HepG2 (cell line): ENCODE results near the gene UROD. TPM values are rescaled to one million over a fixed set of nuclear protein-coding genes. Genes with fewer than 3 reads are reported as not detected.

Experiments used
- BHLHE40 ChIP-seq: IDR thresholded peaks from 2 replicates; pipeline ENCODE4 v1.6.1; 2011; ENCODE audit warnings: low read length, improper control_type of control experiment
- CHCHD3 ChIP-seq: sonication (generic); formaldehyde crosslinking; IDR thresholded peaks from 2 replicates; pipeline ENCODE4 v1.8.0; 2022; ENCODE audit warnings: mild to moderate bottlenecking, missing genetic modification reagents, moderate library complexity
- EZH2 ChIP-seq: conservative IDR thresholded peaks from 2 replicates; pipeline ENCODE4 v1.6.1; 2012; ENCODE audit warnings: mild to moderate bottlenecking, low read depth, low read length, moderate library complexity
- GABPB1 ChIP-seq: IDR thresholded peaks from 2 replicates; pipeline ENCODE4 v1.6.1; 2016; ENCODE audit warnings: mild to moderate bottlenecking, missing genetic modification reagents, moderate library complexity, missing compliant biosample characterization
- HNF4A ChIP-seq: sonication (generic); formaldehyde crosslinking; IDR thresholded peaks from 2 replicates; pipeline ENCODE4 v1.4.0; 2020; ENCODE audit warnings: missing genetic modification reagents
- KAT8 ChIP-seq: IDR thresholded peaks from 2 replicates; pipeline ENCODE4 v1.6.1; 2016; ENCODE audit warnings: missing genetic modification reagents, missing compliant biosample characterization
- NFIC ChIP-seq: IDR thresholded peaks from 2 replicates; pipeline ENCODE4 v1.6.1; 2012; ENCODE audit warnings: mild to moderate bottlenecking, low read length, inconsistent platforms
- PTBP1 ChIP-seq: fragments of 200-400 bp; formaldehyde crosslinking; IDR thresholded peaks from 2 replicates; pipeline ENCODE4 v1.6.1; 2018; ENCODE audit warnings: low read length, low read depth; ENCODE audit not compliant: poor library complexity, severe bottlenecking
- RXRA ChIP-seq: sonication (generic); formaldehyde crosslinking; IDR thresholded peaks from 2 replicates; pipeline ENCODE4 v1.5.1; 2020; ENCODE audit warnings: missing genetic modification reagents
- SIN3B ChIP-seq: fragments of 150-350 bp; IDR thresholded peaks from 2 replicates; pipeline ENCODE4 v1.6.1; 2014; ENCODE audit warnings: low read length
- SIX1 ChIP-seq: sonication (generic); formaldehyde crosslinking; IDR thresholded peaks from 2 replicates; pipeline ENCODE4 v1.4.0; 2020; ENCODE audit warnings: missing genetic modification reagents, borderline replicate concordance
- ZBTB21 ChIP-seq: sonication (generic); formaldehyde crosslinking; IDR thresholded peaks from 2 replicates; pipeline ENCODE4 v1.4.0; 2020; ENCODE audit warnings: missing genetic modification reagents
- ZBTB7B ChIP-seq: sonication (generic); formaldehyde crosslinking; IDR thresholded peaks from 2 replicates; pipeline ENCODE4 v1.4.0; 2020; ENCODE audit warnings: missing genetic modification reagents
- ZNF317 ChIP-seq: sonication (generic); formaldehyde crosslinking; IDR thresholded peaks from 2 replicates; pipeline ENCODE4 v1.5.0; 2020; ENCODE audit warnings: mild to moderate bottlenecking, missing genetic modification reagents
- ZNF460 ChIP-seq: sonication (generic); formaldehyde crosslinking; IDR thresholded peaks from 2 replicates; pipeline ENCODE4 v1.5.1; 2020; ENCODE audit warnings: missing genetic modification reagents, mild to moderate bottlenecking, borderline replicate concordance
- ZNF644 ChIP-seq: IDR thresholded peaks from 2 replicates; pipeline ENCODE4 v1.6.1; 2016; ENCODE audit warnings: low read depth
- ZNF83 ChIP-seq: sonication (generic); formaldehyde crosslinking; IDR thresholded peaks from 2 replicates; pipeline ENCODE4 v1.4.0; 2020; ENCODE audit warnings: missing genetic modification reagents, mild to moderate bottlenecking, borderline replicate concordance
- polyA plus RNA-seq, 8 experiments: library from polyadenylated mRNA; depleted of rRNA in 3 of 8; stranded (reverse) in 7 of 8; unstranded in 1 of 8; fragments of >200 nt; fragmentation: Illumina TruSeq in 4 of 8; extraction: Trizol in 4 of 8; gene quantifications; 2 replicates each; pipeline versions ENCODE4 v1.2.1 to v1.2.3, GENCODE V29; 2011 to 2016; ENCODE audit warnings: low read depth in 4 of 8, missing spikeins in 1 of 8, mixed read lengths in 1 of 8; ENCODE audit not compliant: insufficient read depth in 1 of 8
- total RNA-seq, 5 experiments: library from RNA; depleted of rRNA; stranded (reverse); fragments of >200 nt; fragmentation: Illumina TruSeq; extraction: Trizol; gene quantifications; 2 replicates each; pipeline ENCODE4 v1.2.3, GENCODE V29; 2016; ENCODE audit warnings: low read depth in 1 of 5
- TF ChIP-seq, protein P1 (sequence below): sonication (generic); formaldehyde crosslinking; IDR thresholded peaks from 2 replicates; pipeline ENCODE4 v1.8.1; 2022; ENCODE audit warnings: low read depth, mild to moderate bottlenecking, missing genetic modification reagents
- TF ChIP-seq, protein P2 (sequence below): sonication (generic); formaldehyde crosslinking; IDR thresholded peaks from 2 replicates; pipeline ENCODE4 v1.4.0; 2020; ENCODE audit warnings: mild to moderate bottlenecking, missing genetic modification reagents
- TF ChIP-seq, protein P3 (sequence below): sonication (generic); formaldehyde crosslinking; IDR thresholded peaks from 2 replicates; pipeline ENCODE4 v1.8.0; 2022; ENCODE audit warnings: mild to moderate bottlenecking, missing genetic modification reagents; ENCODE audit not compliant: insufficient replicate concordance

The UROD gene
- total and polyA plus RNA-seq, 2 of the 13 experiments (the other 11 are each of a cell fraction or from before 2014, with no cell fraction given) = 162 to 171 TPM

DNA sequence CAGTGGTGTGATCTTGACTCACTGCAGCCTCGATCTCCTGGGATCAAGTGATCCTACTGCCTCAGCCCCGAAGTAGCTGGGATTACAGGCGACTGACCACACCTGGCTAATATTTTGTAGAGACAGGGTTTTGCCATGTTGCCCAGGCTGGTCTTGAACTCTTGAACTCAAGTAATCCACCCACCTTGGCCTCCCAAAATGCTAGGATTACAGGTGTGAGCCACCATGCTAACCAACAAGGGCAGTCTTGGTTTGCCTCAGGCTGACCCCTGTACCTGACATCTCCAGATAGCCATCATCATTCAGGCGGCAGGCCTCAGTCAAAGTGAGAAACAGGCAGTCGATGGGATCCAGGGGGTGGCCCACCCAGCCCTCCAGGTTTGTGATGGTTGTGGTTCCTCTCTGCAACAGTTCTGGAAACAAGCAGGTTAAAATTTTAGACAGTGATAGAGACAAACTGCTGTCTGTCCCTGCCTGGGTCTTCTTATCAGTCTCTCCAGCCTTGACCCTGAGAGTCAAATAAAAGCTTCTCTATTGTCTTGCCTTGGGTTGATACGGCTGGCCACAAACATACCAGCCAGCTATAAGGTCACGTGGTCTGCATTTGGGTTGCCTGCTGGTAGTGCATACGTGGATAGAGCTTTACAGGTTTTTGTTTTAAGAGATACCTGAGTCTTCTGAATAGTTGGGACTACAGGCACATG lies 26.8 kb downstream of the UROD start (continued):
- no peak for TF ChIP-seq ZBTB7B (CRISPR knock-in tag)
- TF ChIP-seq SIX1 (CRISPR knock-in tag) = no peak
- TF ChIP-seq RXRA = peak; percentile 15; the same call in 1 of the 2 replicates
- TF ChIP-seq ZNF83 (CRISPR knock-in tag) = no peak
- TF ChIP-seq, protein P1, sequence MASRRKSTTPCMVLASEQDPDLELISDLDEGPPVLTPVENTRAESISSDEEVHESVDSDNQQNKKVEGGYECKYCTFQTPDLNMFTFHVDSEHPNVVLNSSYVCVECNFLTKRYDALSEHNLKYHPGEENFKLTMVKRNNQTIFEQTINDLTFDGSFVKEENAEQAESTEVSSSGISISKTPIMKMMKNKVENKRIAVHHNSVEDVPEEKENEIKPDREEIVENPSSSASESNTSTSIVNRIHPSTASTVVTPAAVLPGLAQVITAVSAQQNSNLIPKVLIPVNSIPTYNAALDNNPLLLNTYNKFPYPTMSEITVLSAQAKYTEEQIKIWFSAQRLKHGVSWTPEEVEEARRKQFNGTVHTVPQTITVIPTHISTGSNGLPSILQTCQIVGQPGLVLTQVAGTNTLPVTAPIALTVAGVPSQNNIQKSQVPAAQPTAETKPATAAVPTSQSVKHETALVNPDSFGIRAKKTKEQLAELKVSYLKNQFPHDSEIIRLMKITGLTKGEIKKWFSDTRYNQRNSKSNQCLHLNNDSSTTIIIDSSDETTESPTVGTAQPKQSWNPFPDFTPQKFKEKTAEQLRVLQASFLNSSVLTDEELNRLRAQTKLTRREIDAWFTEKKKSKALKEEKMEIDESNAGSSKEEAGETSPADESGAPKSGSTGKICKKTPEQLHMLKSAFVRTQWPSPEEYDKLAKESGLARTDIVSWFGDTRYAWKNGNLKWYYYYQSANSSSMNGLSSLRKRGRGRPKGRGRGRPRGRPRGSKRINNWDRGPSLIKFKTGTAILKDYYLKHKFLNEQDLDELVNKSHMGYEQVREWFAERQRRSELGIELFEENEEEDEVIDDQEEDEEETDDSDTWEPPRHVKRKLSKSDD (CRISPR knock-in tag) = no peak
- TF ChIP-seq, protein P2, sequence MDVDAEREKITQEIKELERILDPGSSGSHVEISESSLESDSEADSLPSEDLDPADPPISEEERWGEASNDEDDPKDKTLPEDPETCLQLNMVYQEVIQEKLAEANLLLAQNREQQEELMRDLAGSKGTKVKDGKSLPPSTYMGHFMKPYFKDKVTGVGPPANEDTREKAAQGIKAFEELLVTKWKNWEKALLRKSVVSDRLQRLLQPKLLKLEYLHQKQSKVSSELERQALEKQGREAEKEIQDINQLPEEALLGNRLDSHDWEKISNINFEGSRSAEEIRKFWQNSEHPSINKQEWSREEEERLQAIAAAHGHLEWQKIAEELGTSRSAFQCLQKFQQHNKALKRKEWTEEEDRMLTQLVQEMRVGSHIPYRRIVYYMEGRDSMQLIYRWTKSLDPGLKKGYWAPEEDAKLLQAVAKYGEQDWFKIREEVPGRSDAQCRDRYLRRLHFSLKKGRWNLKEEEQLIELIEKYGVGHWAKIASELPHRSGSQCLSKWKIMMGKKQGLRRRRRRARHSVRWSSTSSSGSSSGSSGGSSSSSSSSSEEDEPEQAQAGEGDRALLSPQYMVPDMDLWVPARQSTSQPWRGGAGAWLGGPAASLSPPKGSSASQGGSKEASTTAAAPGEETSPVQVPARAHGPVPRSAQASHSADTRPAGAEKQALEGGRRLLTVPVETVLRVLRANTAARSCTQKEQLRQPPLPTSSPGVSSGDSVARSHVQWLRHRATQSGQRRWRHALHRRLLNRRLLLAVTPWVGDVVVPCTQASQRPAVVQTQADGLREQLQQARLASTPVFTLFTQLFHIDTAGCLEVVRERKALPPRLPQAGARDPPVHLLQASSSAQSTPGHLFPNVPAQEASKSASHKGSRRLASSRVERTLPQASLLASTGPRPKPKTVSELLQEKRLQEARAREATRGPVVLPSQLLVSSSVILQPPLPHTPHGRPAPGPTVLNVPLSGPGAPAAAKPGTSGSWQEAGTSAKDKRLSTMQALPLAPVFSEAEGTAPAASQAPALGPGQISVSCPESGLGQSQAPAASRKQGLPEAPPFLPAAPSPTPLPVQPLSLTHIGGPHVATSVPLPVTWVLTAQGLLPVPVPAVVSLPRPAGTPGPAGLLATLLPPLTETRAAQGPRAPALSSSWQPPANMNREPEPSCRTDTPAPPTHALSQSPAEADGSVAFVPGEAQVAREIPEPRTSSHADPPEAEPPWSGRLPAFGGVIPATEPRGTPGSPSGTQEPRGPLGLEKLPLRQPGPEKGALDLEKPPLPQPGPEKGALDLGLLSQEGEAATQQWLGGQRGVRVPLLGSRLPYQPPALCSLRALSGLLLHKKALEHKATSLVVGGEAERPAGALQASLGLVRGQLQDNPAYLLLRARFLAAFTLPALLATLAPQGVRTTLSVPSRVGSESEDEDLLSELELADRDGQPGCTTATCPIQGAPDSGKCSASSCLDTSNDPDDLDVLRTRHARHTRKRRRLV (CRISPR knock-in tag) = no peak
- TF ChIP-seq NFIC = no peak
- TF ChIP-seq ZNF317 = no peak
- TF ChIP-seq GABPB1 (CRISPR knock-in tag) = no peak
- peak; percentile 19; the same call in 1 of the 2 replicates for TF ChIP-seq ZNF460 (CRISPR knock-in tag)
- no peak for TF ChIP-seq ZBTB21 (CRISPR knock-in tag)
- TF ChIP-seq SIN3B = no peak
- no peak for TF ChIP-seq PTBP1
- TF ChIP-seq, protein P3, sequence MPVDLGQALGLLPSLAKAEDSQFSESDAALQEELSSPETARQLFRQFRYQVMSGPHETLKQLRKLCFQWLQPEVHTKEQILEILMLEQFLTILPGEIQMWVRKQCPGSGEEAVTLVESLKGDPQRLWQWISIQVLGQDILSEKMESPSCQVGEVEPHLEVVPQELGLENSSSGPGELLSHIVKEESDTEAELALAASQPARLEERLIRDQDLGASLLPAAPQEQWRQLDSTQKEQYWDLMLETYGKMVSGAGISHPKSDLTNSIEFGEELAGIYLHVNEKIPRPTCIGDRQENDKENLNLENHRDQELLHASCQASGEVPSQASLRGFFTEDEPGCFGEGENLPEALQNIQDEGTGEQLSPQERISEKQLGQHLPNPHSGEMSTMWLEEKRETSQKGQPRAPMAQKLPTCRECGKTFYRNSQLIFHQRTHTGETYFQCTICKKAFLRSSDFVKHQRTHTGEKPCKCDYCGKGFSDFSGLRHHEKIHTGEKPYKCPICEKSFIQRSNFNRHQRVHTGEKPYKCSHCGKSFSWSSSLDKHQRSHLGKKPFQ (CRISPR knock-in tag) = no peak
- 0 out of 2 replicates have a peak, but pooled peaks have one; percentile 17 for TF ChIP-seq KAT8
- TF ChIP-seq BHLHE40 = no peak
- TF ChIP-seq HNF4A (CRISPR knock-in tag) = 0 out of 2 replicates have a peak, but pooled peaks have one; percentile 12
- no peak for TF ChIP-seq EZH2
- TF ChIP-seq ZNF644 (CRISPR knock-in tag) = no peak
- TF ChIP-seq CHCHD3 (CRISPR knock-in tag) = no peak
